KMS-11 (cell line): Measurements from ENCODE around the gene MEX3C.

ENCODE experiments used
- H2AFZ ChIP-seq: fragments of 200-600 bp; sonication (generic); 2 replicates; pipeline ENCODE4 v1.6.1; 2016; ENCODE audit warnings: antibody characterized with exemption, mixed run types, low read depth
- H3K27ac ChIP-seq: fragments of 200-600 bp; sonication (generic); 2 replicates; pipeline ENCODE4 v1.6.1; 2016; ENCODE audit warnings: mild to moderate bottlenecking, mixed run types
- H3K27me3 ChIP-seq: fragments of 200-600 bp; sonication (generic); 2 replicates; pipeline ENCODE4 v1.6.1; 2017; ENCODE audit warnings: mild to moderate bottlenecking, low read depth, mixed run types, moderate library complexity; ENCODE audit not compliant: insufficient read depth
- H3K36me3 ChIP-seq: fragments of 200-600 bp; sonication (generic); 2 replicates; pipeline ENCODE4 v1.6.1; 2017; ENCODE audit warnings: mild to moderate bottlenecking, mixed run types; ENCODE audit not compliant: insufficient read depth
- H3K4me1 ChIP-seq: fragments of 200-600 bp; sonication (generic); 2 replicates; pipeline ENCODE4 v1.6.1; 2016; ENCODE audit warnings: mild to moderate bottlenecking, low read depth, mixed run types; ENCODE audit not compliant: poor library complexity, severe bottlenecking
- H3K4me2 ChIP-seq: fragments of 200-600 bp; sonication (generic); 2 replicates; pipeline ENCODE4 v1.7.0; 2016; ENCODE audit warnings: mild to moderate bottlenecking, mixed run types
- H3K4me3 ChIP-seq: fragments of 200-600 bp; sonication (generic); IDR thresholded peaks from 2 replicates; pipeline ENCODE4 v1.6.1; 2017; ENCODE audit warnings: low read depth, low read length, mixed read lengths; ENCODE audit not compliant: insufficient read depth
- H3K79me2 ChIP-seq: fragments of 200-600 bp; sonication (generic); 2 replicates; pipeline ENCODE4 v1.6.1; 2016; ENCODE audit warnings: low read depth, mixed run types; ENCODE audit not compliant: insufficient read depth
- H3K9ac ChIP-seq: fragments of 200-600 bp; sonication (generic); 2 replicates; pipeline ENCODE4 v1.6.1; 2016; ENCODE audit warnings: mild to moderate bottlenecking, mixed run types
- H4K20me1 ChIP-seq: fragments of 200-600 bp; sonication (generic); 2 replicates; pipeline ENCODE4 v1.6.1; 2016; ENCODE audit warnings: mild to moderate bottlenecking, mixed run types; ENCODE audit not compliant: insufficient read depth
- TF ChIP-seq, protein P1 (sequence below): fragments of 200-600 bp; sonication (generic); conservative IDR thresholded peaks from 2 replicates; pipeline ENCODE4 v1.6.1; 2017; ENCODE audit warnings: low read depth, mild to moderate bottlenecking, antibody characterized with exemption, low read length, moderate library complexity, mixed read lengths

Gene MEX3C

DNA sequence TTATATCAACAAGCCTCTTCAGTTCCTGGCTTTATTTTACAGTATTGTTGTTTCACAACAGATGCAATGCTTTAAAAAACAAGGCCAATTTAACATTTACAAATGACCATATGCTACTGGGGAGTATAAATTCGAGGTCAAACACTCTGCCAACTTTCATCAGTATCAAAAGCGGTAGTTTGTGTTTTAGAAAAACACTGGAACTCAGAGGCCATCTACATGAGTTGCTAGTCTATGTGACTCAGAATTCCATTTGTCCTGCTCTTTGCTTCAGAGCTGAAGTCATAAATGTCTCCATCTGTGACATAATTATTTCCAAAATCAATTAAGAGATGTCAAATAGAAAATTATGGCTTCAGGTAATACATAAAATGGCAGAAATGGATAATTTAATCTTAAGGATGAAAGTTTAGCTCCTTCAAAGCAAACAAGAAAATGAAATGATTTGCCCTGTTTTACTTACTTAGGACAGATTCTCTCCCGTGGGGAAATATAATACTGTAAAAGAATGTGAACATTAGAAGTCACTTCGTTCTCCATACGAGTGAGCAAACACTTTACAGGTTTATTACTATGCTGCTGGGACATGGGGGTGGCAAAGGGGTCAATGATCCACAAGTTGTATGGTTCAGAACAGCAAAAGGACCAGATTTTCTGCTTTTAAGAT, 3.7 kb downstream of the MEX3C start:
- H3K27me3 ChIP-seq: no peaks in the 10 kb centered on the region
- H3K79me2 ChIP-seq: peaks cover 80% of the 10 kb centered on the region
- H4K20me1 ChIP-seq: peaks cover 57% of the 10 kb centered on the region
- TF ChIP-seq, protein P1, sequence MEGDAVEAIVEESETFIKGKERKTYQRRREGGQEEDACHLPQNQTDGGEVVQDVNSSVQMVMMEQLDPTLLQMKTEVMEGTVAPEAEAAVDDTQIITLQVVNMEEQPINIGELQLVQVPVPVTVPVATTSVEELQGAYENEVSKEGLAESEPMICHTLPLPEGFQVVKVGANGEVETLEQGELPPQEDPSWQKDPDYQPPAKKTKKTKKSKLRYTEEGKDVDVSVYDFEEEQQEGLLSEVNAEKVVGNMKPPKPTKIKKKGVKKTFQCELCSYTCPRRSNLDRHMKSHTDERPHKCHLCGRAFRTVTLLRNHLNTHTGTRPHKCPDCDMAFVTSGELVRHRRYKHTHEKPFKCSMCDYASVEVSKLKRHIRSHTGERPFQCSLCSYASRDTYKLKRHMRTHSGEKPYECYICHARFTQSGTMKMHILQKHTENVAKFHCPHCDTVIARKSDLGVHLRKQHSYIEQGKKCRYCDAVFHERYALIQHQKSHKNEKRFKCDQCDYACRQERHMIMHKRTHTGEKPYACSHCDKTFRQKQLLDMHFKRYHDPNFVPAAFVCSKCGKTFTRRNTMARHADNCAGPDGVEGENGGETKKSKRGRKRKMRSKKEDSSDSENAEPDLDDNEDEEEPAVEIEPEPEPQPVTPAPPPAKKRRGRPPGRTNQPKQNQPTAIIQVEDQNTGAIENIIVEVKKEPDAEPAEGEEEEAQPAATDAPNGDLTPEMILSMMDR: no peak
- H2AFZ ChIP-seq: no peak overlapping the region
- H3K4me2 ChIP-seq: peak overlapping the region; percentile 87
- no peaks in the 10 kb centered on the region; the same call in 1 of the 2 replicates for H3K36me3 ChIP-seq
- peak overlapping the region; percentile 82; the same call in 1 of the 2 replicates for H3K27ac ChIP-seq
- no peak overlapping the region for H3K4me3 ChIP-seq
- H3K9ac ChIP-seq: peak overlapping the region; percentile 87; the same call in 1 of the 2 replicates
- H3K4me1 ChIP-seq: peaks cover 62% of the 10 kb centered on the region

- TF ChIP-seq, protein P1: no peak
- H3K79me2 ChIP-seq: peaks cover 91% of the 10 kb centered on the region
- H3K9ac ChIP-seq: no peak overlapping the region
- no peak overlapping the region for H2AFZ ChIP-seq
- H3K27me3 ChIP-seq: no peaks in the 10 kb centered on the region
- peaks cover 65% of the 10 kb centered on the region for H4K20me1 ChIP-seq
- no peak overlapping the region for H3K27ac ChIP-seq
- H3K4me1 ChIP-seq: peaks cover 73% of the 10 kb centered on the region
- no peak overlapping the region for H3K4me3 ChIP-seq
- no peaks in the 10 kb centered on the region; the same call in 1 of the 2 replicates for H3K36me3 ChIP-seq
- peak overlapping the region; percentile 87 for H3K4me2 ChIP-seq
Observed at GRCh38 chr18:51192696-51193095, 4.8 kb downstream of the MEX3C start.

- peaks cover 98% of the 10 kb centered on the region for H3K79me2 ChIP-seq
- no peaks in the 10 kb centered on the region; the same call in 1 of the 2 replicates for H3K36me3 ChIP-seq
- no peak overlapping the region for H2AFZ ChIP-seq
- no peak overlapping the region for H3K9ac ChIP-seq
- H3K4me3 ChIP-seq: no peak overlapping the region
- H3K27me3 ChIP-seq: no peaks in the 10 kb centered on the region
- H3K4me1 ChIP-seq: peaks cover 80% of the 10 kb centered on the region
- peaks cover 72% of the 10 kb centered on the region for H4K20me1 ChIP-seq
- H3K4me2 ChIP-seq: peak overlapping the region; percentile 87
- TF ChIP-seq, protein P1: no peak
- H3K27ac ChIP-seq: no peak overlapping the region
Observed at GRCh38 chr18:51192026-51192425, 5.5 kb downstream of the MEX3C start.

GRCh38 chr18:51191128-51191717, 6.3 kb downstream of the MEX3C start:
- no peak overlapping the region for H2AFZ ChIP-seq
- no peak overlapping the region for H3K9ac ChIP-seq
- H4K20me1 ChIP-seq: peaks cover 78% of the 10 kb centered on the region
- no peaks in the 10 kb centered on the region for H3K27me3 ChIP-seq
- H3K79me2 ChIP-seq: peaks cover 100% of the 10 kb centered on the region
- TF ChIP-seq, protein P1: no peak
- peaks cover 86% of the 10 kb centered on the region for H3K4me1 ChIP-seq
- no peaks in the 10 kb centered on the region; the same call in 1 of the 2 replicates for H3K36me3 ChIP-seq
- peak overlapping the region; percentile 87; the same call in 1 of the 2 replicates for H3K4me2 ChIP-seq
- no peak overlapping the region for H3K27ac ChIP-seq
- no peak overlapping the region for H3K4me3 ChIP-seq
